Spinal cord (tissue), 10 donors: ENCODE results near the gene SMYD5. TPM values are rescaled to one million over a fixed set of nuclear protein-coding genes. Genes with fewer than 3 reads are reported as not detected.
"Not testable (repeated sequence)": the region's sequence is repeated elsewhere in the genome, so short reads cannot be mapped to it uniquely, and the experiment has no call there.

Source experiments
- DNase-seq, 6 donors: peaks; one replicate each; pipeline versions ENCODE4 v3.0.0 to v3.0.0-alpha.2; 2013 to 2015; ENCODE audit warnings: low spot score in 6 of 6, low read depth in 4 of 6
- H3K27ac ChIP-seq: one replicate; pipeline ENCODE4 v1.5.1; 2013; ENCODE audit warnings: low read depth, low read length, control low read depth
- H3K27me3 ChIP-seq: one replicate; pipeline ENCODE4 v1.6.1; 2013; ENCODE audit warnings: low read length; ENCODE audit not compliant: control insufficient read depth, insufficient read depth
- H3K36me3 ChIP-seq: one replicate; pipeline ENCODE4 v1.6.1; 2013; ENCODE audit warnings: low read length; ENCODE audit not compliant: control insufficient read depth, insufficient read depth
- H3K4me1 ChIP-seq: one replicate; pipeline ENCODE4 v1.6.1; 2013; ENCODE audit warnings: low read length; ENCODE audit not compliant: control insufficient read depth, insufficient read depth
- H3K4me3 ChIP-seq: one replicate; pipeline ENCODE4 v1.5.1; 2013; ENCODE audit warnings: low read depth, low read length, control low read depth
- H3K9me3 ChIP-seq: one replicate; pipeline ENCODE4 v1.6.1; 2013; ENCODE audit warnings: low read length; ENCODE audit not compliant: control insufficient read depth, insufficient read depth
- WGBS: methylation state at CpG from one replicate; pipeline ENCODE4 v1.1.5; 2013; ENCODE audit warnings: missing lambda C conversion rate; ENCODE audit not compliant: insufficient coverage; 5-methylcytosine and 5-hydroxymethylcytosine counted together
- long read RNA-seq, 4 donors: transcript quantifications; one replicate each; lab custom pipeline, GENCODE V29; 2026
- polyA plus RNA-seq, 2 donors: library from polyadenylated mRNA; unstranded; fragments of 120-200 nt; gene quantifications; one replicate each; pipeline ENCODE4 v1.2.1, GENCODE V29; 2013; ENCODE audit not compliant: insufficient read length in 2 of 2
- total RNA-seq, 2 donors: library from RNA; depleted of rRNA in 1 of 2; stranded (reverse); fragments of 120-200 nt in 1 of 2; fragments of >200 nt in 1 of 2; gene quantifications; one replicate each; pipeline versions ENCODE4 v1.2.3 to v1.2.4, GENCODE V29; 2013 to 2014
- donor health status: healthy.

SMYD5 gene
- 10 to 100 TPM; 14.2 to 30.2 TPM for total RNA-seq
- polyA plus RNA-seq = 10 to 100 TPM; 36.9 to 42.5 TPM
- long read RNA-seq, donor 1, partial matches to known transcripts = 66 of 70 reads
- long read RNA-seq, donor 1, other reads (novel, unspliced or antisense) = 0 of 70 reads
- long read RNA-seq, donor 2, partial matches to known transcripts = 0 of 1 reads
- long read RNA-seq, donor 2, other reads (novel, unspliced or antisense) = 0 of 1 reads
- long read RNA-seq, donor 3, partial matches to known transcripts = 16 of 23 reads
- long read RNA-seq, donor 3, other reads (novel, unspliced or antisense) = 6 of 23 reads
- long read RNA-seq, donor 4, partial matches to known transcripts = 71 of 73 reads
- long read RNA-seq, donor 4, other reads (novel, unspliced or antisense) = 0 of 73 reads

DNA sequence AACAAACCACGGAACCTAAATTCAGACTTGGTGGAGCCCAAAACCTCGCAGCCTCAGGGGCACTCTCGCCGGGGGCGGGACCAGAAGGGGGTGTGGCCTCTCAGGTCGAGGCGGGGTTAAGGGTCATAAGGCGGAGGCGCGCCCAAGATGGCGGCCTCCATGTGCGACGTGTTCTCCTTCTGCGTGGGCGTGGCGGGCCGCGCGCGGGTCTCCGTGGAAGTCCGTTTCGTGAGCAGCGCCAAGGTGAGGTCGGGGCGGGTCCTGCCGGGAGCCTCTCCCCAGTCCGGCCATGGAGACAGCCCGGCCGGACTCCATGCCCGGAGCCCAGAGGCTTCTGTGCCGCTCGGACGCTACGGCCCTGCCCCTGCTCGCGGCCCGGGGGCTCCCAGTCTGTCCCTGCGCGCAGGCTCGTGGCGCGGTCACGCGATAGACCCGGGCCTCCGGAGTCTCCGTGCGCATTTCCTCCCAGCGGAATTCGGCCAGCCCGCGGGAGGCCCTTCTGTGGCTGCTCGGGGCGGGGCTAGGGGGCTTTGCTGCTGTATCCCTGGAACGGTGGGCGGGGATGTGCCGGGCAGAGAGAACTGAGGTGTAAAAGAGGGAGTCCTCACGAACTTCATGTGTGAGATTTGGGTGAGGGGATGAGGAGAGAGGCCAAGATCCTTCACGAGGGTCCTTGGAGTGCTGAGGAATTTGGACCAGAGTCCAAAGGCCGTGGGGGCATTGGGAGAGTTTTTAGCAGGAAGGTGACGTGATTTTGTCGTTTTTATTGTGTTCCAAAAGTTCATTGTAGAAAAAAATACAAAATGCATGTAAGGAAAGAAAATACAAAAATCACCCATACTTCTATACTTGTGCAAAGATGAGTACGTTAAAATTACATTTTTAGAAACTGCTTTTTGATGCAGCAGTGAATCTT lies at the start of gene SMYD5:
Gene SMYD5, plus strand, starts transcription at position 126 of the 916 bp plus-strand sequence. Its CDS starts 22 bp downstream, at position 148.
- Histone ChIP-seq H3K9me3 (no peaks in the 10 kb centered on the region), H3K4me3 (peak within 1 kb of the TSS; percentile 80), H3K4me1 (peaks cover 8% of the 10 kb centered on the region), H3K36me3 (peaks cover 10% of the 10 kb centered on the region), H3K27ac (peak within 1 kb of the TSS; percentile 68), H3K27me3 (peaks cover 2% of the 10 kb centered on the region)
- peak in 5 of 6 donors; percentile 62 to 95 (median 72) for DNase-seq
- under 1% methylated on average over 60 of the region's 64 CpGs for WGBS

DNA sequence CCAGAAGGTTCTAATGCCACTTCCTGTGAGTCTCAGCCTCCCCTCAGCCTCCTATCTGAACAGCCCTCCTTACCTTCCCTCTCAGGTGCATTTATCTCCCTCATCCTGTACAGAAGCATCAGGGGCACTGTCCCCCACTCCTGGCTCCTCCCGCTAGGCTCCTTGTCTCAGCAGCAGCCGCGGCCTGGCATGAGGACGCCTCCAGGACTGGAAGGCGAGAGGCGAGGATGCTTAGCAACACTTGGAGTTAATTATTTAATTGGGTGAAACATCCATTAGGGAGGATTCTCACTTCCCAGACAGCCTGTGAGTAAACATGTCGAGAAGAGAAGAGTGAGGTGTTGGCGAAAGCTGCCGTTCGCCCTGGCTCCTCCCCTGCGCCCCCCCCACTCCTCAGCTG lies 48.1 kb upstream of the SMYD5 start:
- not testable (repeated sequence) for H3K9me3 ChIP-seq, H3K27ac ChIP-seq, H3K4me1 ChIP-seq, H3K36me3 ChIP-seq, H3K4me3 ChIP-seq, DNase-seq, H3K27me3 ChIP-seq
- WGBS = no CpG with 5 or more reads among the region's 11 CpGs

DNA sequence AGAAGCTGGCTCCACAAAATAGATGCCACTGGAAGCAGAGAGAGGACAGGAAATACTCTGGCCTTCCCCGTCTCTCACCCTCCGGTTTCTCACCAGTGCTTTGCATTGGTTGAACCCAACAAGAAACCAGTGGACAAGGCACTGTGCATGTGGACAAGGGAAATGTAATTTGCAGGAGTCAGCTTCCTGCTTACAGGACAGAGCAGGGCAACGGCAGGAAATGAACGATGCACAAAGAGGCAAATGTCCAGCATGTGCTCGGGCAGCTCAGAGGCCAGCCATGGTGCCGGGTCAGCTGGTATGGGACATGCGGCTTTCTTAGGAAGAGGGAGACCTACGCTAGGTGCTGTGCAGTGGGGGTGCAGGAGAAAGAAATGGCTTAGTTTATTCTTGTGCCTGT lies 47.2 kb upstream of the SMYD5 start:
- not testable (repeated sequence) for H3K4me1 ChIP-seq, H3K27me3 ChIP-seq, H3K36me3 ChIP-seq, H3K27ac ChIP-seq, DNase-seq, H3K9me3 ChIP-seq, H3K4me3 ChIP-seq
- no CpG with 5 or more reads among the region's 8 CpGs for WGBS

- not testable (repeated sequence) for H3K4me3 ChIP-seq, H3K36me3 ChIP-seq, H3K27me3 ChIP-seq, H3K9me3 ChIP-seq, DNase-seq, H3K4me1 ChIP-seq, H3K27ac ChIP-seq
Measured at GRCh38 chr2:73168348-73168747, 45.7 kb upstream of the SMYD5 start.

DNA sequence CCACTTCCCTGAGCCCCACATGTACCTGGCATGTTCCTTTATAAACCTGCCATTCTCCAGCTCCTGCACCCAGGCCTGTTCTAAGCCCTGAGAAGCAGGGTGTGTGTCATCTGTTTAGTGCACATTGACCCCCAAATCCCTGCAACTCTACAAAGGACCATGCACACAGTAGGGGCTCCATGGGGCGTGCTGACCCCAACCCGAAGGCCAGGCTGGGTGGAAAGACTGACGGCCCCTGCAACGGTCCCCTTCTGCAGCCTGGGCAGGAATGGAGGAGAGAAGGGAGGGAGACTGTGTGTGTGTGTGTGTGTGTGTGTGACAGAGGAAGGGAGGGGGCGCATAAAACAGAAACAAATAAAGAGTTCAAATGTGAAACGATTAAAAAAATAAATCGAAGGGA lies 43.7 kb upstream of the SMYD5 start:
- not testable (repeated sequence) for H3K9me3 ChIP-seq, H3K27me3 ChIP-seq, H3K4me1 ChIP-seq, H3K4me3 ChIP-seq, H3K27ac ChIP-seq, H3K36me3 ChIP-seq, DNase-seq
- 67% methylated on average over 4 of the region's 7 CpGs for WGBS

- DNase-seq = no peak
- Histone ChIP-seq H3K36me3 (no peaks in the 10 kb centered on the region), H3K9me3 (no peaks in the 10 kb centered on the region), H3K27me3 (peaks cover 31% of the 10 kb centered on the region), H3K4me3 (no peak overlapping the region), H3K27ac (no peak overlapping the region), H3K4me1 (peaks cover 30% of the 10 kb centered on the region)
- 89% methylated on average over 1 of the region's 6 CpGs for whole genome bisulfite sequencing
Measured at GRCh38 chr2:73172963-73173362, 41.1 kb upstream of the SMYD5 start.

DNA sequence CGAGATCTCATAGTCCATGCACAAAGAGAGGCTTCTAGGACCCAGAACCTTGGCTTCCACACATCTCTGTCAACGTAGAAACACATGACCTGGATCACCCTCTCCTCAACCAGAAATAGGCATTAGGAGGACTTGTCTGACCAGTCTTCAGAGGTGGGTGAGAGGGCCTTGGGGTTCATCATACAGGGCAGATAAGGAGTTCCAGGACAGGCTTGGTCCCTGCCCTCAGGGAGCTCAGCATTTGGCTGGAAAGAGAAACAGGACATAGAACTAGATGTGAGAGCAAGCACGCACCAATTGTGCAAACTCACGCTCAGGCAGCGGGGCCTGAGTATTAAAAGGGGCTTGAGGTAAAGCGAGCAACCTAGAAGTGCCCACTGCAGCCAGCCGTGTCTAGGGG lies 40.3 kb upstream of the SMYD5 start:
- H3K27me3 ChIP-seq = peaks cover 39% of the 10 kb centered on the region
- no peak for DNase-seq
- no peaks in the 10 kb centered on the region for H3K9me3 ChIP-seq
- no peak overlapping the region for H3K4me3 ChIP-seq
- WGBS = 93% methylated on average over 5 of the region's 7 CpGs
- no peaks in the 10 kb centered on the region for H3K36me3 ChIP-seq
- peaks cover 31% of the 10 kb centered on the region for H3K4me1 ChIP-seq
- no peak overlapping the region for H3K27ac ChIP-seq

GRCh38 chr2:73174244-73174643 lies 39.8 kb upstream of the SMYD5 start:
- DNase-seq = no peak
- H3K4me3 ChIP-seq = no peak overlapping the region
- H3K27me3 ChIP-seq = peaks cover 39% of the 10 kb centered on the region
- no peak overlapping the region for H3K27ac ChIP-seq
- 94% methylated on average over 9 of the region's 10 CpGs for WGBS
- H3K9me3 ChIP-seq = no peaks in the 10 kb centered on the region
- H3K36me3 ChIP-seq = no peaks in the 10 kb centered on the region
- H3K4me1 ChIP-seq = peaks cover 31% of the 10 kb centered on the region

- peaks cover 31% of the 10 kb centered on the region for H3K4me1 ChIP-seq
- no peak for DNase-seq
- H3K9me3 ChIP-seq = no peaks in the 10 kb centered on the region
- H3K27me3 ChIP-seq = peaks cover 39% of the 10 kb centered on the region
- H3K4me3 ChIP-seq = peak overlapping the region; percentile 38
- H3K27ac ChIP-seq = no peak overlapping the region
- H3K36me3 ChIP-seq = no peaks in the 10 kb centered on the region
- 14% methylated on average over 23 of the region's 25 CpGs for WGBS
Measured at GRCh38 chr2:73174941-73175662, 38.9 kb upstream of the SMYD5 start.
